NCI-H2107 treated with DMSO at 0.1 percent for 48 hours (cell line): ENCODE measurements around the gene PGLYRP2.
A peak's percentile ranks its signal among the peaks of the same experiment; 100 is the strongest.

ENCODE experiments used
- DNase-seq: peaks from one replicate; lab custom pipeline; 2025; ENCODE audit not compliant: unreplicated experiment; lab: John Stamatoyannopoulos, UW

PGLYRP2 gene

GRCh38 chr19:15442142-15442920, 37.0 kb downstream of the PGLYRP2 start:
- no peak for DNase-seq

DNA sequence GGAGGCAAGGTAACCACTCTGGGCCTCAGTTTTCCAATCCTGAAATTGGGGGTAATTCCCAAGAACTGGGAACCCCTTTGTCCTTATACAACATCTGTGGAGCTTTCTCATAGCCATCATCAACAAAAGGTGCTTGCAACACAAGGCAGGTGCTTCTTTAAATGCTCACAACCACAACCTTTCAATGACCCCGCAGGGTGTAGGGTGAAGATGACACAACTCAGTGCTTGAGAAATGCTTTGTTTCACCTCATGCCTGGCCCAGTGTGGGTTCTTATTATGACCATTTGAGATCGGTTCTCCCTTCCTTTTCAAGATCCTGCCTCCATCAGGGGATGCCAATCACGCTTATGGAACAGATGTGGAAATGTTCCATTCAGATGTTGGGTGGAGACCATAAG, 38.0 kb downstream of the PGLYRP2 start:
- no peak for DNase-seq

GRCh38 chr19:15439821-15440641, 39.3 kb downstream of the PGLYRP2 start:
- no peak for DNase-seq

DNA sequence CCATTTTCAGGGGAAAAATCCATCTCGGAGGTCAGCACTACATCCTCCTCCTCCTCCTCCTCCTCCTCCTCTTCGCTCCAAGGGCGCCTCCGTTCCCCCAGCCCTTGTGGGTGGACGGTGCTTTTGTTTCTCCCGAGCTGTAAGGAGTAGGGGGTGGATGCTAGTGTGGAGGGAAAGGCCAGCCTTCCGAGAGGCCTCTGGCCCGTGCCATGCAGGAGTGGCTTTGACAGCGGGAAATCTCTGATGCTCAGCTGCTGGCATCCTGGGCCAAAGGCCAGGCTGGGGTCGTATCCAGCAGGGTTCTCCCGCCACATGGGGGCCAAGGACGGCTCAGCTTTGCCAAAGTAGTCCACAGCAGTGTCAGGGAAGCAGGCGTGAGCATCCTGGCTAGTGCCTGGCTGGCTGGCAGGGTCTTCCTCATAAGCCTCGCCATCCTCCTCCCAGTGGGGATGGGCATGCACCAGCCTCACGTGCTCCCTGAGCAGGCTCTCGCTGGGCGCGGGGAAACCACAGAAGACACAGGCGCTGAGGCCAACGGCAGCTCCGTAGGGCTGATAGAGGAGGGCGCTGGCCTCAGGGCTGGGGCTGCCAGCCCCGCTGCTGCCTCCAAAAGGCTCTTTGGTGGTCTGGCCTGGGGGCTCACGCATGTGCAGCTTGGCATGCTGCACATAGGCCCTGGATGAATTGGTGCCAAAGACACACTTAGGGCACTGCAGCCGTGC, 40.1 kb downstream of the PGLYRP2 start:
- DNase-seq, result no peak

DNA sequence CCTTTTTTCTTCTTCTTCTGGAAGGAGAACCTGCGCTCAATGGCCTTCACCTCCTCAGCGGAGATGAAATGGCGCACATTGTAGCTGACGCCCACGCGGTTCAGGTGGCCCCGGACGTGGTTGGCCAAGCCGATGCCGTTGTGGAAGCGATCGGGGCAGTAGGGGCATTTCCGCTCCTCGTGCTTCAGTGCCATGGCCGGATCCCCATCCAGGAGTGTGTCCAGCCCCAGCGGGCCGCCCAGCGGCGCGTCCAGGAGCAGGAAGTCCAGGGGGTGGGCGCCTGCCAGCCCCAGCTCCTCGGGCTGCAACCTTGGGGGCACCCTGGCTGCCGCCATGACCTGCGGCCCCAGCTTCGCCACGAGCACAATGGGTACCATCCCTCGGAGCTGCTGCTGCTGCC, 40.7 kb downstream of the PGLYRP2 start:
- DNase-seq, result no peak

GRCh38 chr19:15438124-15438496, 41.2 kb downstream of the PGLYRP2 start:
- DNase-seq, result no peak

DNA sequence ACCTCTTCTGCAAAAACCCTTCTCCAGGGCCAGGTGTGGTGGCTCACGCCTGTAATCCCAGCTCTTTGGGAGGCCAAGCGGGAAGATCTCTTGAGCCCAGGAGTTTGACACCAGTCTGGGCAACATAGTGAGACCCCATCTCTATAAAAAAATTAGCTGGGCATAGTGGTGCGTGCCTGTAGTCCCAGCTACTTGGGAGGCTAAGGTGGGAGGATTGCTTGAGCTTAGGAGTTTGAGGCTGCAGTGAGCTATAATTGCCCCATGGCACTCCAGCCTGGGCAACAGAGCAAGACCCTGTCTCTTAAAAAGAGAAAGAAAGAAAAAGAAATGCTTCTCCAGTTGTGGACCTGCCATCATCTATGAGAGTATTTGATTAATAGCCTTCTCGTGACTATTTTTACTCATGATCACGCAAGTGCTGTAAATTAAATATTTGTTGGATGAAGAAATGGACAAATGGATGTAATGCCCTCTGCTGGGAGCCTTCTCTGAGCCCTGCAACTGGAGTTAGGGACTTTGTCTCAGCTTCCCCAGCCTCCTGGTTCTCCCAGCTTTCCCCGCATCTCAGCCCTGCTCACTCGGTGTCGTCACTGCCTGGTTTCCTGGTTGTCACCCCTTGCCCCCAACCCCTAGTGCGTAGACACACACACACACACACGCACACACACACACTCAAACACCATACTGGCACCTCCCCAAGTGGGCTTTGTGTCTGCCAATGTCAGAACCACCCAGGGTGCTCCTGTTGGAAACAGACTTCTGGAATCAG, 41.8 kb downstream of the PGLYRP2 start:
- DNase-seq, result no peak

- no peak for DNase-seq
These were observed 42.5 kb downstream of the PGLYRP2 start for GRCh38 chr19:15436826-15437110.

- no peak for DNase-seq
These were observed 43.1 kb downstream of the PGLYRP2 start for GRCh38 chr19:15436012-15436825.

DNA sequence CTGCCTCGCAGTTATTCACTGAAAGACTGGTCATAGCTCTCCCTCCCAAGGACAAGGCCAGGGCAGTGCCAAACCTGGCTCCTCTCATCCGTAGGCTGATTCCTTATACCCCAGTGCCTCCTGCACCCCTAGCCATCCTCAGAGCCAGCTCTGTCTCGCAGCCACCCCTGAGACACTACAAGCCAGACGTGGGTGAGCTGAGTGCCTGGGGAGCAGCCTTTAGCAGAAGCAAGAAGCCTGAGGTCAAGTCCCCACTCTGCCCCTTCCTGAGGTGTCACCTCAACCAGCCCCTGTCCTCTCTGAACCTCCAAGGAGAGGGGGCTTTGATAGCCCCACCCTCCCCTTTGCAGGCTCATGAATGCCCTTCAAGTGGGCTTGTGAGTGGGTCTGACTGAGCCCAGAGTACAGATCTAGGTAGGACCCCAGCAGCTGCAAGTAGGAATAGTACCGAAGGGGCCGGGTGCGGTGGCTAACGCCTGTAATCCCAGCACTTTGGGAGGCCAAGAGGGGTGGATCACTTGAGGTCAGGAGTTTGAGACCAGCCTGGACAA, 45.7 kb downstream of the PGLYRP2 start:
- no peak for DNase-seq

GRCh38 chr19:15432629-15433518, 46.4 kb downstream of the PGLYRP2 start:
- DNase-seq, result peak; percentile 49

- no peak for DNase-seq
These were observed 47.2 kb downstream of the PGLYRP2 start for GRCh38 chr19:15432018-15432494.

DNA sequence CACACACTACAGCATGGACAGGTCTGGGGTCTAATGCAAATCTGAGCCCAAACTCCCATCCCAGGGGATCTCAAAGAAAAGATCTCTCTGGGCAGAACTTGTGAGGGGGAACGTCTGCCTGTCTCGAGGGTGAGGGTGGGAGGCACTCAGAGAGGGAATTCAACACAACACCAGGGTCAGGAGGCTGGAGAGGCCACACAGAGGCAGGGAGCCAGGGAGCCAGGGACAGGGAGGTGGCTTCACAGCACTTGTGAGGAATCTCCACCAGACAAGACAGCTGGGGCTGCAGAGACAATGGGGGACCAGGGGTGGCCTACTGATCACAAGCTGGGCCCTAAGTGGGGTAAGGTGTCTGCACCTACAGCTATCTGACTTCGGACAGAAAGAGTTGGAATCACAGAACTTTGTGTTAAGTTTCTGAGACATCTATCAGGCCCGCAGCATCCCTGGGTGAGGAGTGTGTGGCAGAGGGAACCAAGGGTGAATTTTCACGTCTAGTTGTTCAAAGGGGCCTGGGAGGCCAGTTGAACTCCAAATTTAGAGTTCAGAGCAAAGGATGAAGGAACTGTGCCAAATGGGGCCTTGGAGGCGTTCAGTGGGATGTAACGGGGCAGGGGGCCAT, 47.8 kb downstream of the PGLYRP2 start:
- no peak for DNase-seq

DNA sequence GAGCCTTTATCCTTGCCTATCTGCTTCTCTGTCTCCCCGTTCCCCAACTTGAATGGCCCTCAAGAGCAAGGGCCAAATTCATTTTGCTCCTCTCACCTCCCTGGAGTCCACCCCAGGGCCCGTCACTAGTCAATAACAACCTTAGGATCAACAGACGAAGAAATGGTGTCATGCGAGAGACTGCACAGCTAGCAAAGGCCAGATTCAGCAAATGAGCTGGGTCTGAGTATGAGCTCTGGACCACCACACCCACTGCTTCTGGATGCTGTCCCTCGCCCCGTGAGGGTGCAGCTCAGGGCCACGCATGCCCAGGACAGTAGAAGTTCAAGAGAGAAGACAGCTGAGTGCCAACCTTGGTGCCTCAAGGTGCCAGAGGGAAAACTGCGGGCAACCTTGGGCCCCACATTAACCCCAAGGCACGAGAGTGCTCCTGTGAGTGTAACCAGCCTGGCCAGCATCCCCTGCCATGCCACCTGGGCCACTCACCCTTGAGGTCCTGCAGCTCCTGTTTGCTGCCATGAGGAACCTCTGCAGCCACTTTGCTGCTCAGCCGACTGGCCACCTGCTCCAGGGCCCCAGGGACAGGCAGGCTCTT, 48.7 kb downstream of the PGLYRP2 start:
- DNase-seq, result no peak

DNA sequence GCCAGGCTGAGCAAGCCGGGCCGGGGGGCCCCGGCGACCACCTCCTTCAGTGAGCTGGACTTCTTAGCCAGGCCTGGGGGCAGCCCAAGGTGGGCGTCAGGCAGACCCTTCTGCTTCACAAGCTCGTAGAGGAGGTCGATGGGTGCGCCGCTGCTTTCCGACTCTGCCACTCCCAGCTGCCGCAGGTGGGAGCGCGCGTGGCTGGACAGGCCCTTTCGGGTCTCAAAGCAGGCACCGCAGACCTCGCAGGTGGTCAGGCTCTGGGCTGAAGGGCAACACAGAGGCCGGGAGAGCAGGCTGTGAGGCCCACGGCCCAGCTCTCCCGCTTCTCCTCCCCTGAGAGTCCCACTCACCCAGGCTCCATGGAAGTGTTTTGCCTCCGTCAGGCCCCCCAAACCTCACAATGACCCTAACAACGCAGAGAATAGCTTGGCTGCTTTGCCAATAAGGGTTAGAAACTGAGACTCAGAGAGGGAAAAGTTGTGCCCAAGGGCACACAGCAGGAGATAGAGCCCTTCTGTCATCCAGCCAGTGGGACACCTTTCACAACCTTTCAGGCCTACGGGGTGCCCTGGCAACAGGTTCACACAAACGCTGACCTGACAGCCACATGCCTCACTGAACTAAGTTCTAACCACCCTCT, 49.4 kb downstream of the PGLYRP2 start:
- no peak for DNase-seq

GRCh38 chr19:15428956-15429824, 50.1 kb downstream of the PGLYRP2 start:
- DNase-seq, result no peak
